ENCODE results near the gene HDAC11. TPM values are rescaled to one million over a fixed set of nuclear protein-coding genes. Genes with fewer than 3 reads are reported as not detected.

HDAC11 gene
- total and polyA plus RNA-seq, 4 donors: 12.3 to 17.3 (median 15.0) TPM

- DNase-seq (no peak), ATAC-seq (ENCODE audit: insufficient read depth, low FRiP score) (no peak)
- 80 to 81% methylated on average over 10 of the region's 10 CpGs for WGBS, 2 donors
Measured at GRCh38 chr3:13513913-13514517, 33.9 kb downstream of the HDAC11 start.

DNA sequence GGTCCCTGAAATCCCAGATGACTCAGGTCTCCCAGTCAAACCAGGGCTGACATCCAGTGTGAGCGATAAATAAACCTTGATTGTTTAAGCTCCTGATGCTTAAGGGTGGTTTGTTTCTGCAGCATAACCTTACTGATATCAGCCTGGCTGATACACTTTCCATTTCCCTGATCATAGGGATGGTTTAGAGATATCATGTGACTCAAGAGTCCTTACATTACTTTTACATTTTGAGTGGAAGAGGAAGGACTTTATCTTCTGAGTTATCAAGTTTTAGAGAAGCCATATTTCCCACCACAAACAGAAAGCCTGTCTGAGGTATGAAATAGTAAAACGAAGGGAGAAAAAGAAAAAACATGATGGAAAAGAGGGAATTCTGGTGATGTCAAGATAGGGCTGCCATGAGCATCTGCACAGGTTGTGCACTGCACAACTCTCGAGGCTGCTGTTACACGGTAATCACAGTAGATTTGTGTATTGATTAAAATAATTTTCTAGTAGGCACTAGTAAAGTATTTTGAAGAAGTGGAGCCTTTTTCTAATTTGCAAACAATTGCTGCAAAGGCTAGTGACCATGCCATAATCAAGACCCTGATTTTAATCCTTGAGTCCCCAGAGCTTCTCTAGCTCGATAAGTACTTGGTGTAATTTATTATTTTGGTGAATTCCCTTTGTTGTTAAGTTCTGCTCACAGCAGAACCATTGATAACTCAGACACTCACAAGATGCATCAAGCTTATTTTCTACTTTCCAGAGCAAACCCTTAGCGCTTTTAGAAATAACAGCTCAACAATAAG lies 34.7 kb downstream of the HDAC11 start:
- Histone ChIP-seq H3K36me3 (ENCODE audit: control insufficient read depth in 4 of 4, insufficient read depth in 4 of 4, low read length in 4 of 4) (no peaks in the 10 kb centered on the region), H3K4me1 (ENCODE audit: control insufficient read depth in 5 of 5, insufficient read depth in 5 of 5, low read length in 5 of 5) (peaks cover 0 to 9% (median 0%) of the 10 kb centered on the region in 5 donors), H3K9me3 (ENCODE audit: control insufficient read depth in 4 of 4, insufficient read depth in 3 of 4, low read length in 3 of 4) (no peaks in the 10 kb centered on the region), H3K4me3 (no peak overlapping the region), H3K27ac (ENCODE audit: low read depth in 1 of 2, low read length in 1 of 2) (no peak overlapping the region), H3K27me3 (ENCODE audit: control insufficient read depth in 3 of 3, insufficient read depth in 3 of 3, low read length in 2 of 3) (no peaks in the 10 kb centered on the region), H3K9ac (ENCODE audit: insufficient read depth in 1 of 2, low read length in 2 of 2) (no peak overlapping the region)
- DNase-seq (no peak), ATAC-seq (ENCODE audit: insufficient read depth, low FRiP score) (no peak)
- 82 to 84% methylated on average over 6 of the region's 6 CpGs for WGBS, 2 donors
- TF ChIP-seq, protein P1, sequence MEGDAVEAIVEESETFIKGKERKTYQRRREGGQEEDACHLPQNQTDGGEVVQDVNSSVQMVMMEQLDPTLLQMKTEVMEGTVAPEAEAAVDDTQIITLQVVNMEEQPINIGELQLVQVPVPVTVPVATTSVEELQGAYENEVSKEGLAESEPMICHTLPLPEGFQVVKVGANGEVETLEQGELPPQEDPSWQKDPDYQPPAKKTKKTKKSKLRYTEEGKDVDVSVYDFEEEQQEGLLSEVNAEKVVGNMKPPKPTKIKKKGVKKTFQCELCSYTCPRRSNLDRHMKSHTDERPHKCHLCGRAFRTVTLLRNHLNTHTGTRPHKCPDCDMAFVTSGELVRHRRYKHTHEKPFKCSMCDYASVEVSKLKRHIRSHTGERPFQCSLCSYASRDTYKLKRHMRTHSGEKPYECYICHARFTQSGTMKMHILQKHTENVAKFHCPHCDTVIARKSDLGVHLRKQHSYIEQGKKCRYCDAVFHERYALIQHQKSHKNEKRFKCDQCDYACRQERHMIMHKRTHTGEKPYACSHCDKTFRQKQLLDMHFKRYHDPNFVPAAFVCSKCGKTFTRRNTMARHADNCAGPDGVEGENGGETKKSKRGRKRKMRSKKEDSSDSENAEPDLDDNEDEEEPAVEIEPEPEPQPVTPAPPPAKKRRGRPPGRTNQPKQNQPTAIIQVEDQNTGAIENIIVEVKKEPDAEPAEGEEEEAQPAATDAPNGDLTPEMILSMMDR (IDR thresholded peaks at IDR 0.05; ENCODE audit: control extremely low read depth, extremely low read depth): no peak

More at GRCh38 chr3:13513913-13514517, 33.9 kb downstream of the HDAC11 start:
- TF ChIP-seq, protein P1 (IDR thresholded peaks at IDR 0.05; ENCODE audit: control extremely low read depth, extremely low read depth): no peak
- peaks cover 0 to 9% (median 0%) of the 10 kb centered on the region in 5 donors for H3K4me1 ChIP-seq (ENCODE audit: control insufficient read depth in 5 of 5, insufficient read depth in 5 of 5, low read length in 5 of 5)
- no peaks in the 10 kb centered on the region for H3K9me3 ChIP-seq (ENCODE audit: control insufficient read depth in 4 of 4, insufficient read depth in 3 of 4, low read length in 3 of 4)
- no peaks in the 10 kb centered on the region for H3K36me3 ChIP-seq (ENCODE audit: control insufficient read depth in 4 of 4, insufficient read depth in 4 of 4, low read length in 4 of 4)
- H3K27me3 ChIP-seq (ENCODE audit: control insufficient read depth in 3 of 3, insufficient read depth in 3 of 3, low read length in 2 of 3): no peaks in the 10 kb centered on the region
- no peak overlapping the region for H3K27ac ChIP-seq (ENCODE audit: low read depth in 1 of 2, low read length in 1 of 2)
- no peak overlapping the region for H3K4me3 ChIP-seq
- no peak overlapping the region for H3K9ac ChIP-seq (ENCODE audit: insufficient read depth in 1 of 2, low read length in 2 of 2)

DNA sequence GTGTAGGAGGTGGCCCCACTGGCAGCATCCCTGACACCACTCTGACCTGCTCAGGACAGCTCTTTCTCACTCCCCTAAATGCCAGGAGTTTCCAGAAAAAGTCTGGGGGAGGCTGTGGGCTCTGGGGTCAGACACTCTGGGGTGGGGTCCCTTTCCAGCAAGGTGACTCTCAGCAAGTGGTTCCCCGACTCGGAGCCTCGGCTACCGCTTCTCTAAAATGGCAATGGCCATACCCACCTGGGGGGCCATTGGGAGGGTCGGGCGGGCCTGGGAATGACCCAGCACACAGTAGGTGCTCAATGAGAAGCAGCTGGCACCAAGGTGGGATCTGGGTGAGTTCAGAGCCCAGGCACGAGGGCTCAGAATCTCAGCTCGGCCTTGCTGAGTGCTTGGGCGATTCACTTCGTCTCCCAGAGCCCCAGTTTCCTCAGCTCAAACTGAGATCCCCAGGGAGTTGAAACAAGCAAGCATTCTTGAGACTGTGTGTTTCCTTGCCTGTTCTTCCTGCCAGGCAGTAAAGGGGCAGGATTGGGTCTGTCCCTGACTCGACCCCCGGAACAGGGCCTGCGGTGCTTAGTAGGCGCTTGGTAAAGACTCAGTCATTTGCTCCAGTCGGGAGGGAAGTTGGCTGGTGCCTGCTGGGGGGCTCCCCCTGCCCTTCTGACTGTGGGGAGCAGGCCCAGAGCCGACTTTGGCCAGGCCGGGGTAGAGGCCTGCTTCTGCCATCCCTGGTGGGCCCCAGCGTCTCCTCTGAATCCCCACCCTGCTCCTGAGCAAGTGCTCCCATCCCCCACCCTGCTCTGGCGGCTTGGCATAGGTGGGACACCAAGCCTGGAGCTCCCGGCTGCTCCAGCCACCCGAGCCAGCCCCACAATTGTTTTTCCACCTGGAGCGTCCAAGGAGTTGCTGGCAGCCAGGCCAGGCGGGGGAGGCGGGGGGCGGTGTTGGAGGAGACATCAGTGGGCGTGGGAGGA lies 36.0 kb downstream of the HDAC11 start:
- WGBS, 2 donors: 84 to 89% methylated on average over 26 of the region's 26 CpGs
- no peaks in the 10 kb centered on the region for H3K9me3 ChIP-seq (ENCODE audit: control insufficient read depth in 4 of 4, insufficient read depth in 3 of 4, low read length in 3 of 4)
- no peak overlapping the region for H3K9ac ChIP-seq (ENCODE audit: insufficient read depth in 1 of 2, low read length in 2 of 2)
- H3K27me3 ChIP-seq (ENCODE audit: control insufficient read depth in 3 of 3, insufficient read depth in 3 of 3, low read length in 2 of 3): no peaks in the 10 kb centered on the region
- H3K27ac ChIP-seq (ENCODE audit: low read depth in 1 of 2, low read length in 1 of 2): no peak overlapping the region
- TF ChIP-seq, protein P1 (IDR thresholded peaks at IDR 0.05; ENCODE audit: control extremely low read depth, extremely low read depth): no peak
- peaks cover 0 to 9% (median 0%) of the 10 kb centered on the region in 5 donors for H3K4me1 ChIP-seq (ENCODE audit: control insufficient read depth in 5 of 5, insufficient read depth in 5 of 5, low read length in 5 of 5)
- H3K4me3 ChIP-seq: no peak overlapping the region
- DNase-seq (no peak), ATAC-seq (ENCODE audit: insufficient read depth, low FRiP score) (no peak)
- H3K36me3 ChIP-seq (ENCODE audit: control insufficient read depth in 4 of 4, insufficient read depth in 4 of 4, low read length in 4 of 4): no peaks in the 10 kb centered on the region

All from lung (tissue), 12 donors.